Measurements from ENCODE around the gene ADAP1.

GRCh38 chr7:949021-949934 is 5.2 kb downstream of the ADAP1 start:
- TF ChIP-seq CTCF (optimal IDR thresholded peaks at IDR 0.05 in 1 of 3, IDR thresholded peaks at IDR 0.05 in 1 of 3, conservative IDR thresholded peaks at IDR 0.05 in 1 of 3; ENCODE audit: extremely low read depth in 1 of 3, insufficient read depth in 2 of 3, low read length in 3 of 3) (no peak), EZH2 (IDR thresholded peaks at IDR 0.05; ENCODE audit: low read length) (no peak)

Data from keratinocyte (primary cell).